Progenitor cell of endocrine pancreas (in vitro differentiated cells): Measurements from ENCODE around the gene COG5. TPM values are rescaled to one million over a fixed set of nuclear protein-coding genes. Genes with fewer than 3 reads are reported as not detected.

Experiments used
- DNase-seq: peaks from one replicate; pipeline ENCODE4 v3.0.0; 2021; ENCODE audit warnings: low spot score; ENCODE audit not compliant: unreplicated experiment
- H3K27ac Mint-ChIP-seq: 2 replicates; pipeline ENCODE4 v1.8.0; 2021; ENCODE audit warnings: mild to moderate bottlenecking, moderate library complexity, mixed read lengths
- H3K27me3 Mint-ChIP-seq: 2 replicates; pipeline ENCODE4 v1.8.0; 2021; ENCODE audit warnings: mixed read lengths
- H3K36me3 Mint-ChIP-seq: 2 replicates; pipeline ENCODE4 v1.8.0; 2022; ENCODE audit warnings: mixed read lengths; ENCODE audit not compliant: insufficient read depth
- H3K4me1 Mint-ChIP-seq: 2 replicates; pipeline ENCODE4 v1.8.0; 2021; ENCODE audit warnings: low read depth, mixed read lengths
- H3K4me3 Mint-ChIP-seq: 2 replicates; pipeline ENCODE4 v1.8.0; 2021; ENCODE audit warnings: low read depth, mild to moderate bottlenecking, moderate library complexity, mixed read lengths
- H3K9me3 Mint-ChIP-seq: 2 replicates; pipeline ENCODE4 v1.8.0; 2021; ENCODE audit warnings: low read depth, mixed read lengths
- total RNA-seq: library from RNA; stranded (reverse); gene quantifications from 2 replicates; pipeline ENCODE4 v1.2.1, GENCODE V29; 2021
- TF ChIP-seq, protein P1 (sequence below): fragments of 200-600 bp; sonication (generic); IDR thresholded peaks from one replicate; pipeline ENCODE4 v1.5.0; 2021; ENCODE audit warnings: antibody characterized with exemption, mild to moderate bottlenecking; ENCODE audit not compliant: unreplicated experiment

The COG5 gene
- total RNA-seq, 1 donor from 2014 or later = 49.0 TPM

DNA sequence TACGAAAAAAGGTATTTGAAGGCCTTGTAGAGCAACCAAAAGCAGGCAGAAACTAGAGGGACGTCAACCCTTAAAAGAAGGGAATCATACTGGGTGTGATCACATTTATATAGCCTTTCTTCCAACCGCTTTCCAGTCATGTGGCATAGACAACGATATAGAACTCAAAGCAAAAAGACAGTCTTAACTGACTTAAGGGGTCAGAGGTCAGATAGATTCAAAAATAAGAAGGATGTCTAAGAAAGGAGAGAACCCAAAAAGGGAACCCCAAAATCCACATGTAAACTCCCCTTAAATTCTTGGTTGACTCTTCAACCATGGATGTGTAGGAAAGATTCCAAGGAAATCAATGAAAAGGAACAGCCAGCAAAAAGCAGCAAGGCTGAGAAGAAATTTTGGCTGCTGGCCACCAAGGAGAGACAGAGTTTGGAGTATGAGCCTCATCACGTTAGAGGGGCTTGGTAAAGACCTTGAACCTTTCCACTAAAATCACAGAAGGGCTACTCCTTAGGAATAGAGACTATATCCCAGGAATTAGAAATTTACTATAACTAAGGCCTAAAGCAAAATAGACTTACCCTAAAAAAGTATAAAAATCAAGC, 24.9 kb upstream of the COG5 start:
- H3K4me3 Mint-ChIP-seq = no peak overlapping the region
- peaks cover 6% of the 10 kb centered on the region for H3K4me1 Mint-ChIP-seq
- H3K36me3 Mint-ChIP-seq = peaks cover 19% of the 10 kb centered on the region
- TF ChIP-seq, protein P1, sequence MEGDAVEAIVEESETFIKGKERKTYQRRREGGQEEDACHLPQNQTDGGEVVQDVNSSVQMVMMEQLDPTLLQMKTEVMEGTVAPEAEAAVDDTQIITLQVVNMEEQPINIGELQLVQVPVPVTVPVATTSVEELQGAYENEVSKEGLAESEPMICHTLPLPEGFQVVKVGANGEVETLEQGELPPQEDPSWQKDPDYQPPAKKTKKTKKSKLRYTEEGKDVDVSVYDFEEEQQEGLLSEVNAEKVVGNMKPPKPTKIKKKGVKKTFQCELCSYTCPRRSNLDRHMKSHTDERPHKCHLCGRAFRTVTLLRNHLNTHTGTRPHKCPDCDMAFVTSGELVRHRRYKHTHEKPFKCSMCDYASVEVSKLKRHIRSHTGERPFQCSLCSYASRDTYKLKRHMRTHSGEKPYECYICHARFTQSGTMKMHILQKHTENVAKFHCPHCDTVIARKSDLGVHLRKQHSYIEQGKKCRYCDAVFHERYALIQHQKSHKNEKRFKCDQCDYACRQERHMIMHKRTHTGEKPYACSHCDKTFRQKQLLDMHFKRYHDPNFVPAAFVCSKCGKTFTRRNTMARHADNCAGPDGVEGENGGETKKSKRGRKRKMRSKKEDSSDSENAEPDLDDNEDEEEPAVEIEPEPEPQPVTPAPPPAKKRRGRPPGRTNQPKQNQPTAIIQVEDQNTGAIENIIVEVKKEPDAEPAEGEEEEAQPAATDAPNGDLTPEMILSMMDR = no peak
- no peak for DNase-seq
- peaks cover 5% of the 10 kb centered on the region for H3K9me3 Mint-ChIP-seq
- H3K27me3 Mint-ChIP-seq = no peaks in the 10 kb centered on the region
- H3K27ac Mint-ChIP-seq = no peak overlapping the region

DNA sequence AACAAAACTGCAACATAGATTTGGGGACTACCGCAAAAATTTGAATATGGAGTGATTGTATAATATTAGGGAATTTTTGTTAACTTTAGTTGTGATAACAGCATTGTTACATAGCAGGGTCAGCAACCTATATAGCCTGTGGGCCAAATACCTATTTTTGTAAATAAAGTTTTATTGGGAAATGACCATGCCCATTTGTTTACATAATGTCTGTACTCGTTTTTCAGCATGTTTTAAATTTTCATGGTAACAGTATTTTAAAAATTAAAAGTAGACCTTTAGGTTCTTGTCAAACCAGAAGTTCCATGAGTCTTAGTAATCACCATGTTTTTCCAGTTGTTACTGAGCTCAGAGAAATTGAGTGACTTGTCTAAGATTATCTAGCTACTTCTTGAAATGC, 21.0 kb upstream of the COG5 start:
- Mint-ChIP-seq H3K27me3 (no peaks in the 10 kb centered on the region), H3K9me3 (peaks cover 5% of the 10 kb centered on the region), H3K36me3 (peaks cover 18% of the 10 kb centered on the region), H3K4me3 (no peak overlapping the region), H3K27ac (no peak overlapping the region), H3K4me1 (peaks cover 6% of the 10 kb centered on the region)
- TF ChIP-seq, protein P1 = no peak
- DNase-seq = no peak

DNA sequence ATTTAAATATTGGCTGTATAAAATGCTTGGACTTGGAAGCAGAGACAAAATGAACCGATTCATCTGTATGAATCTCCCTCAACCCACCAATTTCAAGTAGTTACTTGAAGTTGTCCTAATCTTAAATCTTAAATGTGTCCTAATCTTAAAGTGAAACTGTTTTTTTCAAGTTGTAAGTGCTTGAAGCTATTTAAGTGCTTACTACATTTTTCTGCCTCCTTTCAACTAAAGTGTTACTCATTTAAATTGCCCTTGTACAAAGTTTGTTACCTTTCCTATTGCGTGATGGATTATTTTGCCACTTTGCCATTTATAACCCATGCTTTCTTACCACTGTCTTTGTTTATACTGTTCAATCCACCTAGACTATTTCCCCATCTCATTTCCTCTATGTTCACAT, 19.2 kb upstream of the COG5 start:
- Mint-ChIP-seq H3K4me1 (peaks cover 8% of the 10 kb centered on the region), H3K36me3 (peaks cover 10% of the 10 kb centered on the region), H3K27me3 (no peaks in the 10 kb centered on the region), H3K27ac (no peak overlapping the region), H3K4me3 (no peak overlapping the region), H3K9me3 (no peaks in the 10 kb centered on the region)
- TF ChIP-seq, protein P1 = no peak
- no peak for DNase-seq

GRCh38 chr7:107581387-107582013, 17.8 kb upstream of the COG5 start:
- Mint-ChIP-seq H3K4me3 (peak overlapping the region; percentile 92), H3K4me1 (peaks cover 8% of the 10 kb centered on the region), H3K27me3 (no peaks in the 10 kb centered on the region), H3K9me3 (no peaks in the 10 kb centered on the region), H3K27ac (no peak overlapping the region), H3K36me3 (peaks cover 9% of the 10 kb centered on the region)
- DNase-seq = no peak
- TF ChIP-seq, protein P1 = no peak

- Mint-ChIP-seq H3K9me3 (no peaks in the 10 kb centered on the region), H3K27me3 (no peaks in the 10 kb centered on the region), H3K27ac (peak overlapping the region; percentile 89), H3K4me3 (peak overlapping the region; percentile 92), H3K36me3 (peaks cover 9% of the 10 kb centered on the region), H3K4me1 (peaks cover 8% of the 10 kb centered on the region)
- TF ChIP-seq, protein P1 = no peak
- DNase-seq = no peak
Measured at GRCh38 chr7:107580716-107581383, 17.1 kb upstream of the COG5 start.
